ENCODE results near the gene LARGE1. TPM values are rescaled to one million over a fixed set of nuclear protein-coding genes. Genes with fewer than 3 reads are reported as not detected.

Gene LARGE1
- total and polyA plus RNA-seq, 2 of the 8 experiments (the other 6 are each of a cell fraction or from before 2014, with no cell fraction given), result 43.7 to 83.0 TPM

DNA sequence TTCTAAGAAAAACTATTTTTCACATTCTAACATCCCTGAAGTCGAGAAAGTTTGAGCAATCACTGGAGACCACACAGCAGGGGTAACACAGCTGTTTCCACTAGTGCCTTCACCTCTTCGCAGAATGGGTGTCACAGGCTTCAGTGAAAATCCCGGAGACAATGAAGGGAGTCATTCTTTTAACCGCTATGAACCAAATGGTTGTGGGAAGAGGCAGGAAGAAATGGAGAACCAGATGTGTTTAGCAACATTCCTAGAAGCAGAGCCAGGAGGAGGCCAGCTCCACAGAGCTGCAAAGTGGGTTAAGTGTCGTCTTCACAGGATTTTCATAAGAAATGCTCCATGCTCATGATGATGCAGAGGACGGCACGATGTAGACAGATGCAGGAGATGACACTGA is 221.1 kb downstream of the LARGE1 start:
- POLR2A ChIA-PET (ENCODE audit: partially characterized antibody), result no interaction called here
- H3K27ac ChIP-seq (ENCODE audit: low read depth, low read length), result no peak overlapping the region

More for the DNA sequence above, 221.1 kb downstream of the LARGE1 start:
- Histone ChIP-seq H3K4ac (replicated peaks; ENCODE audit: insufficient read length, low read depth, low read length) (no peak overlapping the region), H3K27me3 (replicated peaks in 1 of 4; ENCODE audit: control insufficient read depth in 3 of 4, extremely low read depth in 1 of 4, insufficient read depth in 3 of 4, low read length in 3 of 4) (no peaks in the 10 kb centered on the region), H3K9ac (replicated peaks in 1 of 4; ENCODE audit: extremely low read depth in 1 of 4, low read depth in 3 of 4, low read length in 3 of 4) (no peak overlapping the region), H2BK15ac (ENCODE audit: low read length) (no peak overlapping the region), H3K56ac (replicated peaks; ENCODE audit: insufficient read length, low read depth, low read length) (no peak overlapping the region), H3K23me2 (ENCODE audit: low read depth, low read length) (no peaks in the 10 kb centered on the region), H3K14ac (ENCODE audit: insufficient read length) (no peak overlapping the region), H3K4me3 (ENCODE audit: extremely low read depth in 1 of 4, insufficient read depth in 2 of 4, low read depth in 3 of 4, low read length in 4 of 4) (no peak overlapping the region), H2AFZ (ENCODE audit: low read length) (no peak overlapping the region), H3K18ac (ENCODE audit: extremely low read depth, low read length) (no peak overlapping the region), H4K91ac (replicated peaks; ENCODE audit: insufficient read length, low read length) (no peak overlapping the region), H2BK12ac (ENCODE audit: low read depth, low read length) (no peak overlapping the region), H2BK120ac (replicated peaks; ENCODE audit: low read depth, low read length) (no peak overlapping the region), H3K4me1 (replicated peaks in 1 of 4; ENCODE audit: control insufficient read depth in 3 of 4, insufficient read depth in 4 of 4, low read length in 3 of 4) (no peaks in the 10 kb centered on the region), H3K4me2 (ENCODE audit: insufficient read depth in 1 of 2, low read depth in 2 of 2, low read length in 2 of 2) (no peak overlapping the region), H3K9me3 (ENCODE audit: insufficient read depth in 2 of 2, low read depth in 1 of 2, low read length in 1 of 2) (peaks cover 0 to 3% of the 10 kb centered on the region in 2 experiments; a peak in 1 of 4 replicates), H2AK5ac (ENCODE audit: low read depth, low read length) (no peak overlapping the region), H2BK20ac (ENCODE audit: low read length) (no peak overlapping the region), H3K23ac (ENCODE audit: insufficient read length) (no peak overlapping the region), H3K79me1 (ENCODE audit: low read depth, low read length) (peaks cover 6% of the 10 kb centered on the region; the same call in 1 of the 2 replicates), H2BK5ac (ENCODE audit: low read depth, low read length) (no peak overlapping the region), H4K20me1 (replicated peaks in 1 of 2; ENCODE audit: control insufficient read depth in 1 of 2, insufficient read depth in 2 of 2, low read length in 2 of 2) (peaks cover 0 to 5% of the 10 kb centered on the region in 2 experiments), H4K8ac (ENCODE audit: extremely low read depth, insufficient read depth, low read length) (no peak overlapping the region), H4K5ac (ENCODE audit: insufficient read length, low read depth, low read length) (no peak overlapping the region), H3K36me3 (ENCODE audit: control insufficient read depth in 2 of 4, insufficient read depth in 4 of 4, low read length in 3 of 4) (peaks cover 0 to 16% (median 3%) of the 10 kb centered on the region in 4 experiments; a peak in 3 of 8 replicates), H3K79me2 (ENCODE audit: control insufficient read depth in 1 of 2, insufficient read depth in 2 of 2, low read length in 2 of 2) (peaks cover 0 to 73% of the 10 kb centered on the region in 2 experiments; a peak in 3 of 4 replicates)
- FAIRE-seq (no peak), DNase-seq (ENCODE audit: low read depth in 1 of 2, low spot score in 2 of 2) (no peak)
- no peak for TF ChIP-seq JUND (IDR thresholded peaks at IDR 0.05; ENCODE audit: low read length)
- TF ChIP-seq CREB1 (IDR thresholded peaks at IDR 0.05), result no peak
- no peak for TF ChIP-seq SIN3A (conservative IDR thresholded peaks at IDR 0.05 in 1 of 2, IDR thresholded peaks at IDR 0.05 in 1 of 2; ENCODE audit: low read depth in 1 of 2, low read length in 2 of 2)
- no peak for TF ChIP-seq TEAD4 (IDR thresholded peaks at IDR 0.05; ENCODE audit: low read depth, low read length)
- CTCF ChIA-PET (ENCODE audit: partially characterized antibody), result interaction anchor here (1.5 to 1.7 kb wide), 2 partner anchors 8 to 46 kb away, joined by 4 read pairs; no protein-coding TSS in a partner anchor
- 91% methylated on average over 7 of the region's 7 CpGs; no CpG with 5 or more reads in 1 of the 2 experiments for WGBS, 2 experiments (ENCODE audit: extremely low coverage in 1 of 2, insufficient coverage in 1 of 2, insufficient read length in 1 of 2, insufficient replicate concordance in 2 of 2, low coverage in 1 of 2, low lambda C conversion rate in 2 of 2, missing lambda C conversion rate in 1 of 2)
